OCI-LY3 (cell line): Measurements from ENCODE around the gene GFY.
A peak's percentile ranks its signal among the peaks of the same experiment; 100 is the strongest.

ENCODE experiments used
- CTCF ChIP-seq: fragments of 200-600, 300-600 bp; sonication (generic); IDR thresholded peaks from 2 replicates; pipeline ENCODE4 v1.5.1; 2014; ENCODE audit warnings: antibody characterized with exemption, low read length, low read depth
- EZH2phosphoT487 ChIP-seq: fragments of 200-600 bp; shearing (Covaris generic); IDR thresholded peaks from 2 replicates; pipeline ENCODE4 v1.6.1; 2018; ENCODE audit warnings: antibody characterized with exemption, mixed run types, low read depth

- TF ChIP-seq CTCF (peak; percentile 66), EZH2phosphoT487 (no peak)
Measured at GRCh38 chr19:49430678-49431329, 5.6 kb downstream of the GFY start.
